B cell (primary cell): ENCODE data around the gene BOC. TPM values are rescaled to one million over a fixed set of nuclear protein-coding genes. Genes with fewer than 3 reads are reported as not detected.

ENCODE experiments used
- ATAC-seq: fragments of 200-7000 bp; cut with Tn5 transposase; one replicate; pipeline ENCODE4 v1.10.0; 2021; ENCODE audit warnings: low read depth, mild to moderate bottlenecking, moderate number of reproducible peaks, moderate library complexity
- CTCF ChIA-PET: fragments of 350-600 bp; sonication (Branson Sonifier 250); formaldehyde crosslinking; loops from one replicate; lab custom pipeline; 2021; ENCODE audit warnings: antibody characterized with exemption, inconsistent platforms; lab: Charles Lee
- POLR2A ChIA-PET: fragments of 350-600 bp; sonication (Branson Sonifier 250); formaldehyde crosslinking; loops from one replicate; lab custom pipeline; 2021; ENCODE audit warnings: antibody characterized with exemption; lab: Charles Lee
- DNase-seq: peaks from one replicate; pipeline ENCODE4 v3.0.0; 2013
- H2AFZ ChIP-seq: 2 replicates; pipeline ENCODE4 v1.6.1; 2012; ENCODE audit warnings: mild to moderate bottlenecking, low read depth, low read length; ENCODE audit not compliant: insufficient read depth, poor library complexity, severe bottlenecking
- H3K27ac ChIP-seq, 2 donors: 1 replicate in 1 of 2; 2 replicates in 1 of 2; pipeline ENCODE4 v1.5.1; 2012 to 2013; ENCODE audit warnings: low read length in 2 of 2, mild to moderate bottlenecking in 2 of 2, moderate library complexity in 1 of 2
- H3K27me3 ChIP-seq, 4 experiments: fragments of 200-600 bp in 1 of 4; sonication (generic) in 1 of 4; replicated peaks in 1 of 4; 1 replicate in 2 of 4; 2 replicates in 2 of 4; pipeline versions ENCODE4 v1.6.1 to v1.7.0; 2013 to 2016; ENCODE audit warnings: low read length in 3 of 4, mild to moderate bottlenecking in 2 of 4, mixed read lengths in 1 of 4, moderate library complexity in 1 of 4; ENCODE audit not compliant: insufficient read depth in 4 of 4, control insufficient read depth in 3 of 4; ENCODE audit errors: control extremely low read depth in 1 of 4
- H3K36me3 ChIP-seq, 2 experiments: replicated peaks in 1 of 2; 1 replicate in 1 of 2; 2 replicates in 1 of 2; pipeline versions ENCODE4 v1.6.1 to v1.7.1; 2013; ENCODE audit warnings: low read length in 1 of 2; ENCODE audit not compliant: insufficient read depth in 2 of 2, control insufficient read depth in 1 of 2; ENCODE audit errors: control extremely low read depth in 1 of 2, extremely low read depth in 1 of 2
- H3K4me1 ChIP-seq, 2 donors: fragments of 200-600 bp in 1 of 2; sonication (generic) in 1 of 2; 1 replicate in 1 of 2; 2 replicates in 1 of 2; pipeline versions ENCODE4 v1.5.1 to v1.6.1; 2013 to 2017; ENCODE audit warnings: low read length in 2 of 2; ENCODE audit not compliant: control insufficient read depth in 2 of 2, insufficient read depth in 2 of 2
- H3K4me2 ChIP-seq: replicated peaks from 2 replicates; pipeline ENCODE3; 2012; ENCODE audit warnings: mild to moderate bottlenecking, low read depth, low read length; ENCODE audit not compliant: poor library complexity, severe bottlenecking
- H3K4me3 ChIP-seq, 5 experiments: fragments of 200-600 bp in 1 of 5; sonication (generic) in 1 of 5; 1 replicate in 3 of 5; 2 replicates in 2 of 5; pipeline versions ENCODE4 v1.5.1 to v1.7.0; 2011 to 2016; ENCODE audit warnings: low read length in 4 of 5, mild to moderate bottlenecking in 4 of 5, low read depth in 2 of 5, control low read depth in 1 of 5, moderate library complexity in 1 of 5; ENCODE audit not compliant: insufficient read depth in 1 of 5; ENCODE audit errors: control extremely low read depth in 1 of 5, extremely low read depth in 1 of 5
- H3K79me2 ChIP-seq: fragments of 200-600 bp; sonication (generic); one replicate; pipeline ENCODE4 v1.6.0; 2016; ENCODE audit warnings: low read length; ENCODE audit not compliant: control insufficient read depth, insufficient read depth
- H3K9ac ChIP-seq: fragments of 200-600 bp; sonication (generic); 2 replicates; pipeline ENCODE4 v1.6.1; 2017; ENCODE audit warnings: mild to moderate bottlenecking, low read length, moderate library complexity
- H3K9me3 ChIP-seq, 3 donors: one replicate each; pipeline versions ENCODE4 v1.6.1 to v1.7.1; 2013; ENCODE audit warnings: low read length in 2 of 3; ENCODE audit not compliant: control insufficient read depth in 2 of 3, insufficient read depth in 1 of 3; ENCODE audit errors: control extremely low read depth in 1 of 3
- H4K20me1 ChIP-seq: 2 replicates; pipeline ENCODE4 v1.6.0; 2012; ENCODE audit warnings: mild to moderate bottlenecking, low read length; ENCODE audit not compliant: insufficient read depth, control insufficient read depth, poor library complexity, severe bottlenecking
- H3K27ac Mint-ChIP-seq: one replicate; pipeline ENCODE4 v1.8.0; 2021; ENCODE audit warnings: mixed read lengths
- H3K27me3 Mint-ChIP-seq: one replicate; pipeline ENCODE4 v1.8.0; 2021; ENCODE audit warnings: mixed read lengths
- H3K4me1 Mint-ChIP-seq: one replicate; pipeline ENCODE4 v1.8.0; 2021; ENCODE audit warnings: mixed read lengths
- H3K4me3 Mint-ChIP-seq: one replicate; pipeline ENCODE4 v1.8.0; 2021; ENCODE audit warnings: mixed read lengths
- H3K9me3 Mint-ChIP-seq: one replicate; pipeline ENCODE4 v1.8.0; 2022; ENCODE audit warnings: mixed read lengths; ENCODE audit not compliant: insufficient read depth
- EZH2 ChIP-seq: IDR thresholded peaks from 2 replicates; pipeline ENCODE4 v1.6.1; 2012; ENCODE audit warnings: borderline replicate concordance, low read depth, mild to moderate bottlenecking, moderate library complexity, low read length; ENCODE audit not compliant: insufficient read depth, poor library complexity, severe bottlenecking
- WGBS: methylation state at CpG from one replicate; pipeline ENCODE4 v1.1.5; 2013; ENCODE audit warnings: missing lambda C conversion rate; ENCODE audit not compliant: insufficient coverage; 5-methylcytosine and 5-hydroxymethylcytosine counted together
- intact Hi-C: fragments of 100-400 bp; cut with micrococcal nuclease; formaldehyde crosslinking; loops from one replicate; pipeline ENCODE4 v1.10.0; 2022
- polyA plus RNA-seq: library from polyadenylated mRNA; depleted of rRNA; stranded (reverse); fragments of >200 nt; gene quantifications from 2 replicates; pipeline ENCODE4 v1.2.3, GENCODE V29; 2012
- total RNA-seq, 2 donors: library from RNA; stranded (reverse); fragments of 120-200 nt in 1 of 2; gene quantifications; 1 replicate in 1 of 2; 2 replicates in 1 of 2; pipeline versions ENCODE4 v1.2.3 to v1.2.4, GENCODE V29; 2013 to 2022
- TF ChIP-seq, protein P1 (sequence below): fragments of 200-600 bp; IDR thresholded peaks from one replicate; pipeline ENCODE4 v1.8.0; 2022; ENCODE audit warnings: antibody characterized with exemption, mild to moderate bottlenecking

BOC gene
- total and polyA plus RNA-seq, 2 donors (not counting 1 experiment from before 2014, with no cell fraction given) = 0.12 to 2.0 TPM

DNA sequence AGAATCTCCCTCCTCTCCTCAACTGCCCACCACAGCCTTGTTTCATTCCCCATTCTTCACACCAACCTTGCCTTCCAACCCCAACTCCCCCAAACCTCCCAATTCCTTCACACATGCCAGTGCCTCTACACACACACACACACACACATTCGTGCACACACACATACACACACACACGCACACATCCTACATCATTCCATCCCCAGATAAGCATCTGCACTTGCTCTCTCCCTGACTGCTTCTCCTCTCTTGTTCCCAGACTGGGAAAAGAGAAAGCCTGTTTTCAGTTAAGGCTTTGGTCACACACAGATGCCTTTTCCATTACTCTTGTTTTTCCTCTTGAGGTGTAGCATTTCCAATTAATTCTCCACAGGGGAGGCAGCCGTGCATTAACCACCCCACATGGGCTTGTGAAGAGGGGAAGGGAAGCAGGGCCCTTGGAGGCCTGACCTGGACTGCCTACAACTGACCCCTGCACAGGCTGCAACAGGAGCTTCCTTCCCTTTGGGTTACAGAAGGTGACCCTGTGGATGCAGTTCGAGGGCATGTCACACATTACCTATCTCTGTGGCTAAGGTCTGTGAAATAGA, 32.0 kb upstream of the BOC start:
- Mint-ChIP-seq H3K4me3 (no peak overlapping the region), H3K27me3 (peaks cover 3% of the 10 kb centered on the region), H3K9me3 (no peaks in the 10 kb centered on the region), H3K4me1 (no peaks in the 10 kb centered on the region), H3K27ac (no peak overlapping the region)
- Histone ChIP-seq H2AFZ (no peak overlapping the region), H3K4me3 (no peak overlapping the region), H3K4me2 (no peak overlapping the region), H3K9ac (no peak overlapping the region), H4K20me1 (no peaks in the 10 kb centered on the region), H3K4me1 (no peaks in the 10 kb centered on the region), H3K79me2 (no peaks in the 10 kb centered on the region), H3K27ac (no peak overlapping the region), H3K27me3 (peaks cover 0 to 4% (median 2%) of the 10 kb centered on the region in 4 experiments), H3K9me3 (no peaks in the 10 kb centered on the region), H3K36me3 (no peaks in the 10 kb centered on the region)
- DNase-seq (no peak), ATAC-seq (no peak)
- TF ChIP-seq EZH2 = no peak
- TF ChIP-seq, protein P1, sequence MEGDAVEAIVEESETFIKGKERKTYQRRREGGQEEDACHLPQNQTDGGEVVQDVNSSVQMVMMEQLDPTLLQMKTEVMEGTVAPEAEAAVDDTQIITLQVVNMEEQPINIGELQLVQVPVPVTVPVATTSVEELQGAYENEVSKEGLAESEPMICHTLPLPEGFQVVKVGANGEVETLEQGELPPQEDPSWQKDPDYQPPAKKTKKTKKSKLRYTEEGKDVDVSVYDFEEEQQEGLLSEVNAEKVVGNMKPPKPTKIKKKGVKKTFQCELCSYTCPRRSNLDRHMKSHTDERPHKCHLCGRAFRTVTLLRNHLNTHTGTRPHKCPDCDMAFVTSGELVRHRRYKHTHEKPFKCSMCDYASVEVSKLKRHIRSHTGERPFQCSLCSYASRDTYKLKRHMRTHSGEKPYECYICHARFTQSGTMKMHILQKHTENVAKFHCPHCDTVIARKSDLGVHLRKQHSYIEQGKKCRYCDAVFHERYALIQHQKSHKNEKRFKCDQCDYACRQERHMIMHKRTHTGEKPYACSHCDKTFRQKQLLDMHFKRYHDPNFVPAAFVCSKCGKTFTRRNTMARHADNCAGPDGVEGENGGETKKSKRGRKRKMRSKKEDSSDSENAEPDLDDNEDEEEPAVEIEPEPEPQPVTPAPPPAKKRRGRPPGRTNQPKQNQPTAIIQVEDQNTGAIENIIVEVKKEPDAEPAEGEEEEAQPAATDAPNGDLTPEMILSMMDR = no peak
- CTCF ChIA-PET = no interaction called here
- intact Hi-C loops = no loop called here
- POLR2A ChIA-PET = no interaction called here
- 82% methylated on average over 3 of the region's 4 CpGs for WGBS

DNA sequence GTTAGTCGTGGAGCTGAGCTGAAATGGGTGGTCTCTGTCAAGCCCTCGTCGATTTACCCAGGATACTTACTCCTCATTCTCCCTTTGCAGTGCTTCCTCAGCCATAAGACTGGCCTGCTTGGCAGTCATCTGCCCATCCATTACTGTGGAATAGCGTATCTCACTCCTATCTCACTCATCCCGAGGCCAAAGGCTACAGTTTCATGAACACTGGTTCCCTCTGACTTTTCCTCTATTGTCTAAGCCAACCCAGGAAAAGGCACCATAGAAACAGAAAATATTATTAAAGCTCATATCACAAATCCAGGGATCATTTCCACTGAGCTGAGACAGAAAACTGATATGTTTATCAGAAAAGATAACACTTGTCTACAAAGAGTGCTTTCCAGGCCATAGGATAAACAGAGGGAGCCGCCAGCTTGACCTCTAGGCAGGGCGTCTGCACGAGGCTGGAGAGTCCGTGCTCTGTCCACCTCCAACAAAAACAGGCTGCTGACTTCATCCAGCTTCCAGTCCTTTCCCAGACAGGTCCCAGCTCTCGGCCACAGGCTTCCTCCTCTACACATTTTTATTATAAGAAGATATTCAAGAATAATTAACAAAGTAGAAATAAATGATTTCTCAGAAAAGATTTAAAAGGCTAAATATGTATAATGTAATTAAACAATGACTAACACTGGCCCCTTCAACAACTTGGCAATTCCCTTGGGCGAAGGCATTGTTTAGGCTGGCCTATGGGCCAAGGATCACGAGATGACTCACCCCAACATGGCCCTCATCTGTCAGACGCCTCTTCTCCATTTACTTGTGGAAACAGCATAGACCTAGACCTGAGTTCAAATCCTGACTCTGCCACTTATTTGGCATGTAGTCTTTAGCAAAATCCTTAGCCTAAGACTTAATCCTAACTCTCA, 27.4 kb upstream of the BOC start:
- Histone ChIP-seq H3K4me1 (no peaks in the 10 kb centered on the region), H3K4me3 (no peak overlapping the region), H3K9me3 (peaks cover 0 to 6% (median 0%) of the 10 kb centered on the region in 3 donors), H3K27me3 (peaks cover 0 to 4% (median 2%) of the 10 kb centered on the region in 4 experiments), H3K27ac (no peak overlapping the region), H3K36me3 (no peaks in the 10 kb centered on the region), H4K20me1 (no peaks in the 10 kb centered on the region), H3K79me2 (no peaks in the 10 kb centered on the region), H3K4me2 (no peak overlapping the region), H3K9ac (no peak overlapping the region), H2AFZ (no peak overlapping the region)
- H3K4me1 Mint-ChIP-seq = no peaks in the 10 kb centered on the region
- no peak overlapping the region for H3K4me3 Mint-ChIP-seq
- CTCF ChIA-PET = no interaction called here
- DNase-seq (no peak), ATAC-seq (no peak)
- H3K27ac Mint-ChIP-seq = no peak overlapping the region
- intact Hi-C loops = no loop called here
- TF ChIP-seq EZH2 = no peak
- TF ChIP-seq, protein P1 = no peak
- peaks cover 6% of the 10 kb centered on the region for H3K9me3 Mint-ChIP-seq
- POLR2A ChIA-PET = no interaction called here
- H3K27me3 Mint-ChIP-seq = peaks cover 10% of the 10 kb centered on the region
- WGBS = 89% methylated on average over 12 of the region's 13 CpGs
